GM12873 (cell line): ENCODE data around the gene RTN4R.

Experiments used
- TF ChIP-seq, protein P1 (sequence below): IDR thresholded peaks from 2 replicates; pipeline ENCODE4 v1.5.1; 2012; ENCODE audit warnings: low read depth, mild to moderate bottlenecking, moderate library complexity, low read length, control low read depth; ENCODE audit not compliant: insufficient read depth; ENCODE audit errors: missing control alignments

The RTN4R gene

DNA sequence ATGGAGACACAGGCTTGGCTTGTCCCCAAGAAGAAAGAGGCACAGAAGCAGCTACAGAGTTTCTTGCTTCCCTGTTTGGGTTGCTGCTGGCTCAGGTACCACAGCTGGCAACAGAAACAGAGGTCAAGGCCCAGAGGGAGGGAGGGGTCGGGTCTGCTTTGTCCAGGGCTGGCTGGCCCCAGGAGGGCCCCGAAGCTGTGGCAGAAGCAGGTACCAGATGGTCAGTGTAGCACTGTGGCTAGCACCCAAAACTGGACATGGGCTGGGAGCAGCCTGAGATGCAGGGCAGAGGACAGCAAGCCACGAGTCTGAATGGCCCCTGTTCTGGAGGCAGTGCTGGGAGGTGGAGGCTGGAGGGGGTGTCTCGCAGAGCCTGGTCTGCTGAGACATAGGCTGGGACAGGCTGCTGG is 65.0 kb downstream of the RTN4R start:
- TF ChIP-seq, protein P1, sequence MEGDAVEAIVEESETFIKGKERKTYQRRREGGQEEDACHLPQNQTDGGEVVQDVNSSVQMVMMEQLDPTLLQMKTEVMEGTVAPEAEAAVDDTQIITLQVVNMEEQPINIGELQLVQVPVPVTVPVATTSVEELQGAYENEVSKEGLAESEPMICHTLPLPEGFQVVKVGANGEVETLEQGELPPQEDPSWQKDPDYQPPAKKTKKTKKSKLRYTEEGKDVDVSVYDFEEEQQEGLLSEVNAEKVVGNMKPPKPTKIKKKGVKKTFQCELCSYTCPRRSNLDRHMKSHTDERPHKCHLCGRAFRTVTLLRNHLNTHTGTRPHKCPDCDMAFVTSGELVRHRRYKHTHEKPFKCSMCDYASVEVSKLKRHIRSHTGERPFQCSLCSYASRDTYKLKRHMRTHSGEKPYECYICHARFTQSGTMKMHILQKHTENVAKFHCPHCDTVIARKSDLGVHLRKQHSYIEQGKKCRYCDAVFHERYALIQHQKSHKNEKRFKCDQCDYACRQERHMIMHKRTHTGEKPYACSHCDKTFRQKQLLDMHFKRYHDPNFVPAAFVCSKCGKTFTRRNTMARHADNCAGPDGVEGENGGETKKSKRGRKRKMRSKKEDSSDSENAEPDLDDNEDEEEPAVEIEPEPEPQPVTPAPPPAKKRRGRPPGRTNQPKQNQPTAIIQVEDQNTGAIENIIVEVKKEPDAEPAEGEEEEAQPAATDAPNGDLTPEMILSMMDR = no peak

DNA sequence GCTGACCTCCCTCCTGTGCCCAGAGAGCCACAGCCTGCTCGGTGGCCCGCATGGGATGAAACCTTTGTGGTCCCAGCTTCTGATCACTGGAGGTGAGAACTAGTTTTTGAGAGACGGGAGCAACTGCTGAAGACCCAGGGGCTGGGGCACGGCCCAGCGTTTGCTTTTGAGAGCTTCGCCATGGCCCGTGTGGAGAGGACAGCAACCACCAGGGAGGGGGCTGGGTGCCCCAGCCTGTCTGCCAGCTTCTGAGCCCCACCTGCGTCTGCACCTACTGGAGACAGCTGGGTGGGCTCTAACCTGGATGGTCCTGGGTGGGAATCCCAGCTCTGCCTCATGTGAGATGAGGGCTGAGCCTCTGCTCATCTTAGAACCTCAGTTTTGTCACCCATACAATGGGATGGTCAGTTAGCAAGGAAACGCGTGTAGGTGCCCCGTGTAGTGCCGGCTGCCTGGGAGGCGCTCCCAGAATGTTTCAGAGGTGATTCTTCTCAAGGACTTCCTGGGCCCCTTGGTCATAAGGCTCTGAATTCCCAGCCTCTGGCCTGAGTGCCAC is 66.2 kb downstream of the RTN4R start:
- TF ChIP-seq, protein P1 = no peak

DNA sequence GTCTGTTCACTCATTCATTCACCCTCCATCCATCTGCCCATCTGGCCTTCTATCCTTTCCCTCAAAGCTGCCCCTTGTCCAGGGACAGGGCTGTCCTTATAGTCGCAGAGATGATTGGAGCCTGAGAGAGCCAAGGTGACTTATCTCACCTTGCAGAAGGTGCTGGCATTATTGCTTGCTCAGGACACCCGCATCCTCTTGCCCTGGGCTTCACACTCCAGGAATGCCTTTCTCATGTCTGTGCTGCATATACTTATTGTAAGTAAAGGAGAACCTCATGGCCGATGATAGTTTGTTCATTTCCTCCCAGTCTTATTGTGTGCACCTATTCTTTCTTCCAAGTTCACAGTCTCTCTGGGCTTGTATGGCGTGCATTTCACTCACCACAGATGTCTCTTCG is 68.2 kb downstream of the RTN4R start:
- TF ChIP-seq, protein P1 = no peak

DNA sequence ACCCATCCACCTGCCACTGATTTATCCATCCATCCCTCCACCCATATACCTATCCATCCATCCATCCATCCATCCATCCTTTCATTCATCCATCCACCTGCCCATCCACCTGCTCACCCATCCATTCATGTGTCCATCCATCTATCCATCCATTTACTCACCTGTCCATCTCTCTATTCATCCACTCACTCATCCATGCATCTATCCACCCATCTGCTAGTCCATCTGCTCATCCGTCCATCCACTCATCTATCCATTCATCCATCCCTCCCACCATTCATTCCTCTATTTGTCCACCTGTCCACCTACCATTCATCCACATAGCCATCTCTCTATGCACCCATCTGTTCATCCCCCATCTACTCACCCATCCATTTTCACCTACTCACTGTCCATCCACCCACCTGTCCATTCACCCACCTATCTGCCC is 68.7 kb downstream of the RTN4R start:
- TF ChIP-seq, protein P1 = no peak

DNA sequence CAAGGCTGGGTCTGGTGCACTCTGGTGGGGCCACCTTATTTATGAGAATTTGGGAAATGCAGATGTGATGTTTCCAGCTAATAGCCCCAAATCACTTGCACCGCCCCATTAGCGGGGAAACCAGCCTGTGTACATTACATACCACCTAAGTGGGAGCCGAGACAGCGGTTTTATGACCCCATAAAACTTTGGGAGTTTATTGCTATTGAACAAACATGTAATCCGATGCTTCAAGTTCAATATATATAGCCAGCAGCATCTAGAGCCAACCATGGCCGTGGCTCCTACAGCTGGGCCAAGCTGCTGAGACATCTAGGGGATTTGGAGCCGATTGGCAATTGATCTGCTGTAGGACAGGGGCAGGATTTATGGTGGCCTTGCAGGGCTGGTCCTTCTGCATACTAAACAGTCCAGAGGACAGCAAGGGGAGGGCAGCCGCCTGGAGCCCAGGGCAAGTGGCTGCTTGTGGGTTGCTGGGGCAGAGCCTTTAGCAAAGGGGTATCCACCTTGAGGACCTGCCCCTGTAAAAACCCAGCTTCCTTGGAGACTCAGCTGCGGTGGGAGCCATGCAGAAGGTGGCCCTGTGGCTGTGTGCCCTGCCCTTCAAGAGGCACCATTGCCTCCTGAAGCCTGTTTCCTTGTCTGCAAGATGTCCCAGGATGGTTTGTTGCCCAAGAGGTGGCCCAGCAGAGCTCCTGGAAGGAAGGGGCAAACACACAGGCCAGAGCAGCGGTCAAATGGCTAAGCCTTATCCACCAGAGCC is 69.4 kb downstream of the RTN4R start:
- TF ChIP-seq, protein P1 = no peak

DNA sequence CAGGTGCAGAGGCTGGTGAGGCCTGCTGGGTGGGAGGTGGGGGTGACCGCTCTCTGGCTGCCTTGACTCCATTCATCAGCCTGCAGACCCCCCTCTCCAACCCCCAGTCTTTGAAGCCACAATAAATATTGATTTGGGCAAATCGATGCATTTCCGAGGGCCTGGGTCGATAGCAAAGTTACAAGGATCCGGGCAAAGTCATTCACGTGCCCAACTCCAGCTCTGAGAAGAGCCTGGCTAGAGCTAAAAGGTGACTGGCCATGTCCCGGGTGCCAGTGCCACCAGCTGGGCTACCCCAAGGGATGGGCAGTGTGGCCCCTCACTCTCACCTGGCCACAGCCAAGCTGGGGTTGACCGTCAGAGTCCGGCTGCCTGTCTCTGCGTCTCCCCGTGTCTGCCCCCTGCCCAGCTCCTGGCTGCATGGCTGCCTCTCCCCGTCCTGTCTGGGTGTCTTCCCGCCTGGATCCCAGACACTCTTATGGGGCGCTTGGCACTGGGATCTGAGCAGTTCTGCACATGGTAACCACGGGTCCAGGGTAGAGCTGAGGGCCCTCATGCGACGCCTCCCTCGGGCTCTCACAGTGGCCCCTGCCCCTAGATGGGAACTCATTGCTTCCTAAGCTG is 70.6 kb downstream of the RTN4R start:
- TF ChIP-seq, protein P1 = no peak

DNA sequence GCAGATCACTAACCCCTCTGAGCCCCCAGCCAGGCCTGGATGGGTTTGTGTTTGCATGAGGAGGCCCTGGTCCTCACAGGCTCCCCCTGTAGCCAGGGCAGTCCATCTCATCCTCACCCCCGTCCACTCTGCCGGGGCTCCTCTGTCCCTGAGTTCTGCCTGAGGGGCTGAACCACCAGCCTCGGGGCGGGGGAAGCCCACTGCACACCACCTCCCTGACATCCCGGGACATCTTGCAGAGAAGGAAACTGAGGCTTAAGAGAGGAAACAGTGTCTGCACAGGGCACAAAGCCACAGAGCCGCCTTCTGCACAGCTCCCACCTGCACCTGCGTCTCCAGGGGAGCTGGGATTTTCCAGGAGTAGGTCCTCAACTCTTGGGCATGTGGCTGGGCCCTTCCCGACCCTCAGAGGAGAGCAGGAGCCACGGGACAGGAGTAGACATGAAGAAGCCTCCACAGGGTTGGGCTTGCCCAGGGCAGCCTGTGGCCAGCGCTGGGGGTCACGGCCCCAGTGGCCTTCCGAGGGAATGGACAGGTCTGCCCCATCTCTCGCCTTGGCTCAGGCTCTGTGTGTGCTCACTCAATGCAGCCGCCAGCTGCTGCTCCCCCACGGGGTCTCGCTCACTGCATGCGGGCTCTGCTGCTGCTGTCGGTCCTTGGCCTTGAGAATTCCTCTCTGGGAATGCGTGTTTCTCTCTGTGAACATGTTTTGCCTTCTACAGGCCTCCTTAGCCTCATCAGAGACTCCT is 71.8 kb downstream of the RTN4R start:
- TF ChIP-seq, protein P1 = no peak
